ENCODE data around the gene STYK1.

STYK1 gene, protein sequence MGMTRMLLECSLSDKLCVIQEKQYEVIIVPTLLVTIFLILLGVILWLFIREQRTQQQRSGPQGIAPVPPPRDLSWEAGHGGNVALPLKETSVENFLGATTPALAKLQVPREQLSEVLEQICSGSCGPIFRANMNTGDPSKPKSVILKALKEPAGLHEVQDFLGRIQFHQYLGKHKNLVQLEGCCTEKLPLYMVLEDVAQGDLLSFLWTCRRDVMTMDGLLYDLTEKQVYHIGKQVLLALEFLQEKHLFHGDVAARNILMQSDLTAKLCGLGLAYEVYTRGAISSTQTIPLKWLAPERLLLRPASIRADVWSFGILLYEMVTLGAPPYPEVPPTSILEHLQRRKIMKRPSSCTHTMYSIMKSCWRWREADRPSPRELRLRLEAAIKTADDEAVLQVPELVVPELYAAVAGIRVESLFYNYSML

DNA sequence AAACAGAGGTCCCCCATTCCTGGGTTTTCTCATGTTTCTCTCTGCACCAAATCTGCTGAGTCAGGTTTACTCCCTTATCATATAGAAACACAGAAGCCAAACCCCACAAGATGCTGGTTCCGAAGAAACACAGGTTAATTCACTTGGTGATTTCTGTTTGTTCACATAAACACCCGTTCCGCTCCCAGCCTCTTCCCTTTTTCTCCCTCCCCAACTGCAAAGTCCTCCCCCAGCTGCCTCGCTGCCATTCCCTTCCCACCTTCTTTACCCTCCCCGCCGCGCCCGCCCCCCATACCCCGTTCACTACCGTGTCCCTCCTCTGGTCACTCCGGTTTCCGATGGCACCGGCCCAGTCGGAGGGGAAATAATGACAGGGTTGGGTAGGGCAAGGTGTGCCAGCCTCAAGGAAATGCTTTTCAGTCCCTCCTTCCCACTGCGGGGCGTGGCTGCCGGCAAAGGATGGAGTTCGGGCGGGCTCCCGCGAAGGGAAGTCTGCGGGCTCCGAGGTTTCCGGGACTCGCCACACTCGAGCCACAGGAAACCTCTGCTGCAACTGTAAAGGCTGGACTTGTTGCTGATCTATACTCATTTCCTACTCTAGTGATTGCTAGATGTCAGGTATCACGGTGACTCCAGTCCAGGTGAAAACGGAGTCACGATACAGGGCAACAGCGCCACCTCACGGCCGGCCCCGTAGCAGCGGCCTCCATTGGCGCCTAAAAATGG, at the start of gene STYK1:
Gene STYK1 (minus strand): TSS at position 394 of the 726 bp plus-strand sequence. CDS start 39,434 bp downstream, outside the sequence.
- peak; percentile 15 for DNase-seq

DNA sequence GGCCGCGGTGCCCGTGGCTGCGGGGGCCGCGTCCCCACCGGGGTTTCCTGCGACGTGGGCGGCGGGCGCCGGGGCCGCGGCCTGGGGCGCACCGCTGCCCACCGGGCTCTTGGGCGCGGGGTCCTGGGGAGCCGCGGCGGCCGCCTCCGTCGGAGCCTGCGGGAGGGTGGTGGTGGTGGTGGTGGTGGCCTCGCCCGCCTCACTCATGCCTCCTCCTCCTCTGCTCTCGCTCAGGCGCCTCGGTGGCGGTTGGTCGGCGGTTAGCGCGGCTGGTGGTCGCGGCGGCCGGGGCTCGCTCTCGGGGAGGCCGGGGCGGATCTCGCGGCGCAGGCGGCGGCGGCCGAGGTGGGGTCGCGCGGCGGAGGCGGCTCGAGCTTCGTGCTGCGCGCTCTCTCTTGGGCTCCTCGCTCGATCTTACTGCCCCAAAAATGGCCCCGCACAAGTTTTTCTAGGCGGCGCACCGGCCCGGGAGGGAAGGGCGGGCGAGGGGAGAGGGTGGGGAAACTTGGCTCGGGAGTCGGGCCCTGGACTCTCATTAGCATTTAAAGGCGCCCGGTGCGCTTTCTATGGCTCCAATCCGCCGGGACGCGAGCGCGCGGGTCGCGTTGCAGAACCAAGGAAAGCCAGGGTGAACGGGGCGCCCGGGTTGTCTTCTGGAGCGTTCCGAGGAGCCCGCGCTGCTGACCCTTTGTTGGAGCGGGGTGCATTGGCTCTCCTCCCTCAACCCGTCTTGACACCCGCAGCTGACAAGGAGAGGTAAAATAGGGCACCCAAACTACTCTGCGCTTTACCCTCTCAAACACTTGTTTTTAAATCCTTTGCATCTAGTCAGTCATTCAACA, 49.3 kb upstream of the STYK1 start, which contains the start of gene YBX3:
Gene YBX3 (minus strand): TSS at position 419 of the 842 bp plus-strand sequence. CDS start 212 bp downstream, at position 207.
- DNase-seq, result peak; percentile 82

DNA sequence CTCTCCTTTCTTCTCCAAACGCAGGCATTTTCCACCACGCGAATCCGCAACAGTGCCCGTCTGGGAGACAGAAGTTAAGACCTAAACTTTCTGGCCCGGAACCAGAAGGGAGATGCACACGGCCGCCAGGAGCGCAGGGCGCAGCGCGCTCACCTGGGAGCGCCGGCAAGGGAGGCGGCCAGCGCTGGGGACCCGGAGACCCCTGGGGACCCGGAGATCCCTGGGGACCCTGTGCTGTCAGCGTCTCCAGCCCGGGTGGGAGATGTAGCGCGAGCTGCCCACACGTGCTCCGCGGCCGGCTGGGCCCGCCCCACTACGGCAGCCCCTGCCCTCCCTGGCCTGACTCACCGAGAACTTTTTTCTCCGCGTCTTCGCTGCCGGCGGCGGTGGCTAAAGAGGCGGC, 48.7 kb upstream of the STYK1 start:
- DNase-seq, result no peak

DNA sequence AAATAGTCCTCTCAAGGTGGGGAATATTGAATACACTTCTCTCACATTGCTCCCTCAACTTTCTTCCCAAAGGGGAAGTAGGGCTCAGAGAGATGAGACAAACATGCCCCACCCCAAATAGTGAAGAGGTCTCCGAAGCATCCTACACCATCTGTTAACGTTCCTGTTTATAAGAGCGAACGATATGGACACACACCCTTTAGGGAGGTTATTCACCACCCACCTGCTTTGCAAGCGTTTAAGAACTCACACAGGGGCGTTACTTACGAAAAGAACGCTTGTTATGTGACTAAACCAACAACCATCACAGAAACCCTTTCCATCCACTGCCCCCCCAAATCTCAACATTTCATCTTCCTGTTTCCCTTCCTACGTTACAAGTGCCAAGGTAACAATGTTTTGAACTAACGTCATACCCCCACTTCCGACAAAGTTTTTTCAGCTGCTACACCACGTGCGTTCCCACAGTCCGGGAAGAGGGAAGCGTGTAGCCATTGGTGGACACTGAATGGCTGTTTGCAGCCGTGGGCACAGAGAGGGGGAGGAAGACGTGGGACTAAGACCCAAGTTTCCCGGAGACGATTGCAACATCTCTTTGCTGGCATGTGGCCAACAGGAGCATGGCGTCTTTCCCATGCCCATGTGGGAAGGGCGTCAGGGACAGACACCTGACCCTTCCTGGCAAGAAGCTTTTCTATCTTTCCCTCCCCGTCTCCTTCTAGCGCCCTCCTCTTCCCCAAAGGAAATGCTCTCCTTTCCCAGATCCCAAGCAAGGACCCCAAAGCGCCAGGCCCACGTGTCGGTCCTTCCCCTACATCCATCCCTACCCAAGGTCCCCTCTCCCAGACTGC, 48.0 kb upstream of the STYK1 start:
- peak; percentile 53 for DNase-seq

DNA sequence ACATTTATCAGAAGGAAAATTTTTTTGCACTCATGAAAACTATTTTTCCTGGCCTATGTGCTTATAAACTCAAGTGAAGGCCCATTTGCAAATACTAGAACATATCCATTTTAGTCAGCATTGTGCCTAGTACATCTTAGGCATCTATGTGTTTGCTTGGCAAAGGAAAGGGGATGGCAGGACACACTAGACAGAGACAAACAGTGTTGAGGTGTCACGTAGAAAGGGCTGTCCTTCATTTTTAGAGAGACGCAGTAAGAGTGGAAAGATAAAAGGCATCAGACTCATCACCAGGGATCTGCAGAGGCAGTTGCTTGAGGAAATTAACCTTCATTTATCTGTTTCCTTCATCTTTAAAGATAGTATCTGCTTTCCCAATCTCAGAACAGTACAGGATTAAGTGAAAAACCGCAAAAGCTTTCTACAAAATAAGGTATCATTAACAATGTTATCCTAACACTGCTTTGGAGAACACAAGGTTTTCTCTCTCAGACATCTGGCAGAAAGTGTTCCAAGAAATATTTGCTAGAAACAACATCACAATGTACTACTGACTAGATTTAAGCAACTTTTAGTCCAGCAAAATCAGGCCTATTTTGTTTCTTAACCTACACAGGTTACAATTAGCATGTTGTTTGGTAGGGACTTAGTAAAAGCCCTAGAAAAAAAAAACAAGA, 47.3 kb upstream of the STYK1 start:
- DNase-seq, result no peak

DNA sequence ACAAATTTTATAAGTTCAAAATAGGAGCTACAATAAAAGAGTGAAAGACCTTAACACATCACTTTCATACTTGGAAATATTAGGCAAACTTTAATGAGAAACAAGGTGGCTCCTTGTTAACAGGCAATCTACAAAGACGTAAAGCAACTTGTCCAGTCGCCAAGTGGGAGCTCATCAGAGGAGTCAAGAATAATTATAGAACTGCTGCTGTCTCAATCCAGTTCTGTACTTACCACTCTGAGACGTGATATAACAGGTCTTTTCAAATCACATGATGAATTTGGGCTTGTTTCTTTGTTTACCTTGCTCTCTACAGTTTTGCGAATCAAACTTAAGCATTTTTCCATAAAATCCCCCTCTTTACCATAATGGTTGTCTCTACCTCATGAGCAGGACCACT, 45.6 kb upstream of the STYK1 start:
- DNase-seq, result no peak

DNA sequence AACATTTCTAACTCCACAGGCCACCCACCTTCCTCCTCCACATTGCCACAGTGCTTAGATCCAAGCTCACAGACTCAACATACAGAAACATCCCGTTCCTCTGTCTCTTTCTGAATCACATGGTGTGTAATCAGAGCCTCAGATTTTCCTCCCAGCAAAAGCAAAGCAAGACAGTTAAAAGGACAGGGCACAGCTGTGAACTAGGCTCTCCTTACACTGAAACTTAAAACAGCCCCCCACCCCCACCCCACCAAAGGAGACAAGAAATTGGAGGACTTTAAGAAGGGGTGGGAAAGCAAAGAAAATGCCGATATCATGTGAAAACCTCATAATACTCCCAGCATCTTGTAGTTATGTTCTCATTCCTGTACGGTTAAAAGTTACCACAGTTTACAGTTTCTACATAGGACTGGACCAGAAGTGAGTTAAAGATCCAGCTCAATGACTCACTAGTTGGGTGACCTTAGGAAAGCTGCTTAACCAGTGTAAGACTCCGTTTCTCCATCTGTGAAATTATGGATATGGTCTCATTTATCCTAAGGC, 44.5 kb upstream of the STYK1 start:
- no peak for DNase-seq

DNA sequence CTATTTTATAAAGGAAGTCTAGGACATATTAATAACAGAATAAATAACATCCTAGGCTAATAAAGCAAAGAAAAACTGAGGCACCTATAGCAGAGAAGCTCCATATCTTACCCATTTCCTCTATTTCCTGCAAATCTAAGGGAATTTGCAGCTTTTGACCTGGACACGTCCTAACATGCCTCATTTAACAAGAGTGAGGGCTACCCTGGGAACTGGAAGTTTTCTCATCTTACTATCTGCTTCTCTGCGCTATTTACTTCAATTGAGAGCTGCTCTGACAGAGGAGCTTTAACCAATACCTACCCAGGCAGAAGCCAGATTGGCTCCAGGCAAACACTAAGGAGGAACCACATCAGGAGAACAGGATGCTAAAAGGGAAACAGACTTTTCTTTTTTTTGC, 43.6 kb upstream of the STYK1 start:
- no peak for DNase-seq

DNA sequence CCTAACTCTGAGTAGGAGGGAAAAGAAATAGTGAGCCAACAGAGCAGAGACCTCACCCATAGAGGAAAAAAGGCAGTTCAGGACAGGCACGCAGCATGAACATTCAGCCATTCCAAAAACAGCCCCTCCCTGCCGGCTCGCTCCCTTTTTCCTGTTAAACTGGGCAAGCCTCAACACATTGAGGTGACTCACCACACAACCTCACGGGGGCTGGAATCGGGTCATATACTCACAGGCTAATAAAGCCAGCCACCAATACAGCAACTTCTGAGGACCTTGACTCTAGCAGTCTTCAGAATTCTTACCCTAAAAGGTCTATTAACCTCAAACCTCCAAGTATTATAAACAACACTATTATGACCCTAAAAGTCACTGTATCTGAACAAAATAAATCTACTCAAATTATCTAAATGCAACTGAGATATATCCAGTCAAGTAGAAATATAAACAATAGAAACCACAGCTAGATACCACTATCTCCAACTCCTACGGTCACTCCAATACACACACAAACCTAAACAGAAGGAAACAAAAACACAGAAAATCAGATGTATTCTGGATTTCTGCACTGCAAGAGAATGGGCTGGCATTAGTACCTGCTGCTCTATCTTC, 43.0 kb upstream of the STYK1 start:
- no peak for DNase-seq

DNA sequence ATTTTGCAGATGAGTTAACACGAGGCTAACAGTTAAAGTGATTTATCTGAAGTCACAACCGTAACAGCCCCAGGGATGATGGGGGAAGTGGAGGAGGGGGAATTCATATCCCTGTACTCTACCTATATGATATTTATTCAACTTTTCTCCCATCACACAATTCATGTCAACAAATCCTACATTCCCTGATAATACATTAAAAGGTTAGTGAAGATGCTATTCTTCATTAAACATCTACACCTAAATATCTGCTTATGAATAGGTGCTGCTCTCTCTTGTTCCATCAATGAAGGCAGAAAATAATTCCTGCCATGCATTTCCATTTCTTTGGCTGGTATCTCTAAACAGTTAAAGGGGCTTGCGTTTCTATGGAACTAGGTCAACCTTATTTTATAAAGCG, 42.4 kb upstream of the STYK1 start:
- no peak for DNase-seq

DNA sequence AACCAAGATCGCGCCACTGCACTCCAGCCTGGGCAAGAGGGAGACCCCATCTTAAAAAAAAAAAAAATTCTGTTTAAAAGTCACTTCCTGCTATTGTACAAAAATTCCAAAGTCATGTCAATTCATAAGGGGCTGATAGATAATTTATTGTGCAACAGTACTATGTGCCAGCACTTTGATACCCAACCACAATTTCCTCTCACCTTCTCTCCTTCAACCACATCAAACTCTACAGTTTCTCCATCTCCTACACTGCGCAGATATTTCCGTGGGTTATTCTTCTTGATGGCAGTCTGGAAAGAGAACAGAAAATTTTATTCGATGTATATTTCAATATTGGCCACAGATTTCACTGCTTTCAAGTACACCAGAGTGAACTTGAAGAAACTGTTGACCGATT, 41.6 kb upstream of the STYK1 start:
- DNase-seq, result no peak

DNA sequence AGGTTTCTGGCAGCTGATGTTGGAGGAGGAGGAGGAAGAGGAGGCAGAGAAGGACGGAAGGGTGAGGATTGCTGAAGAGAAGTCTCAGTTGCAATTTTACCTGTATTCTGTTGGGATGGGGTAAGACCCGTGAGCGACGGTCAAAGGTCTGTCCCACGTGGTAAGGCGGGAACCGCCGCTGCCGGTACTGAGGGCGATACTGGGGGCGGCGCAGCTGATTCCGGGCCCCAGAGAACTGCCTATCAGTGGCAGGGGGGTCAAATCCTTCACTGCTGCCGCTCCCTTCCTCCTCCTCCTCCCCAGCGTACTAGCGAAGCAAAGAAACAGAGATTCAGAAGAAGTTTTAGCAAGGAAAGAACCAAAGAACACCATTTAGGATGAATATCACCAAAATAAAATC, 36.0 kb upstream of the STYK1 start:
- DNase-seq, result no peak

DNA sequence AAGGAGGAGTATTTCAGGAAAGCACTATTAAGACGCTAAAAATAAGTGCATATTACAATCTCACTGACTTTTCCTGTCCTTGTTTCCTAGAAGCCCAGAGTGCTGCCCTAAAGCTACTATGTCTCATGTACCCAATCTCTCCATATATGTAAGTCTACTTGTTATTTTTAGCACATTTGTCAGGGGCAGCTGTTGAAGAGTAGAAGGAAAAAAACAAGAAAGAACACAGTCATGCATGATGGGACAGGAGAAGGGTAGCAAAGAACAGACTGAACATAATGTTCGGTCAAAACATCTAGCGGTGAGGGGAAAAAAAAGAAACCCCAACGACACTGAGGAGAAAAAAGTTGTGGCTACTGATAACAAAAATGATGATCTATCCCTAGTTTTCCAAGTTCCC, 35.0 kb upstream of the STYK1 start:
- no peak for DNase-seq

DNA sequence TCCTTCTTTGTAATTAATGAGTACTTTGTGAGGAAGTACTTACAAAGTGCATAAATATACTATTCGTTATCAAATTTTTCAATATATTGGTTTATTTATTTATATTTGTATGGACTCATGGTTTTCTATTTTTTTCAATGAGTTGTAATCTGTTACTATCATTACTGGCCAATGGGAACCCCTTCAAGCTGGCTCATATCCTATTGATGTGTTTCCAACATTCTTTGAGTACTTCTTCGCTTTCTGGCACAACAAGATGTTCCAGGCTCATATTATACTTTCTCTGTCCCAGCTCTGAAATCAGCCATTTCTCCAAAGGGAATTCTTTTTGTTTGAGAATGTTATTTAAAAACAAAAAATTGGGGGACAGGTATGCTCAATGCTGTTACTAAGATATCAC, 31.8 kb upstream of the STYK1 start:
- no peak for DNase-seq

DNA sequence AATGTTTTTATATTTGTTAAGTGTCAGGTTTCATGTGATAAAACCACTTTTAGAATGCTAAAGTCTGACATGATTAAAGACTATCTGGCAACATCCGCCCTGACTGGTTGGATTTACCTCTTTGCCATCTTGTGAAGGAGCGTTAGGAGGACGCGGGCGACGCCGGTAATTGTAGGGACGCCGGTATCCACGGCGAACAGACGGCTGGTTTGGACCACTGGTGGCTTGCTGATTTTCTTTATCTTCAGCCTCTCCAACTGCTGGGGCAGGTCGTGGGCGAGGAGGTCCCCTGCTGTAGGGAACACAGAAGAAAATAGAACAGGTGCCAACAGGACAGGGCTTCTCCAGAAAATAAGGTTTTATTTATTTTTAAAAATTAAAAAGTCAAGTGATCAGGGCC, 28.0 kb upstream of the STYK1 start:
- DNase-seq, result no peak

DNA sequence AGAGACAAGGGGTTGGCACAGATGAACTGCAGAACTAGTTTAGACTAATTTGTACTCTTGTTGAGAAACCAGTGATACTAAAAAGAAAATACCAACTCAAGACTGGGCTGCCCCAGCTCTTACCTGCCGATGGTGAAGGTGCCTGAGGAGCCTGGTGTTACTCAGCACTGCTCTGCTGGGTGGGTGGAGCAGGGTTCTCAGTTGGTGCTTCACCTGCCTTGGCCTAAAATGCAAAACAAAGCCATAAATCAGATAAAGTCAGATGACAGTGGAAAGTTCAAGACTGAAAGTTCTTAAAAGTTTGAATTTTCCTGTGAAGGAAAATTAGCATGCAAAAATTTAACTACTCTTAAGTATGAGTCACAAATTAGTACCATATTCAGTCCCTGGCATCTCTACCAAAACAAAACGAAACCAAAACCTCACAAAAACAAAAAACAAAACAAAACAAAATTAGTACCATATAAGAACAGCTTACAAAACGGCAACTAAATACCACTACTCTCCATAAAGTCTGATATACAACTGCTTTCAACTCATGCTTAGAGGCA, 27.4 kb upstream of the STYK1 start:
- DNase-seq, result no peak

DNA sequence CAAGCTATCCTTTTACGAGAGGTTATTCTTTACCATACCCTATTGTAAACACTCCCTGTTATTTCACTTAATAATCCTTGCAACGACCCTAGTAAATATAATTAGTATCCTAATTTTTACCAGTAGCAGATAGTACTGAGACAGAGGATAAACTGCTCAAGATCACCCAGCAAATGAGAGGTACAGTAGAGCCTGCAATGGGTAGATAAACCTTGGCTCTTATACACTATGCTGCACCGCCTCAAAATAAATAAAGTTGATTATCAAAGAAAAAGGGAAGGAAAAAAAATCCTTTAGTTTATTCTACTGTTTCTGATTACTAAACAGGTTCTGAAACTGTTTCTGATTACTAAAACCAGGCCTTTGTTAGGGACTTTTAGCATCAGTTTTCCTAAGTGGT, 26.7 kb upstream of the STYK1 start:
- DNase-seq, result no peak

DNA sequence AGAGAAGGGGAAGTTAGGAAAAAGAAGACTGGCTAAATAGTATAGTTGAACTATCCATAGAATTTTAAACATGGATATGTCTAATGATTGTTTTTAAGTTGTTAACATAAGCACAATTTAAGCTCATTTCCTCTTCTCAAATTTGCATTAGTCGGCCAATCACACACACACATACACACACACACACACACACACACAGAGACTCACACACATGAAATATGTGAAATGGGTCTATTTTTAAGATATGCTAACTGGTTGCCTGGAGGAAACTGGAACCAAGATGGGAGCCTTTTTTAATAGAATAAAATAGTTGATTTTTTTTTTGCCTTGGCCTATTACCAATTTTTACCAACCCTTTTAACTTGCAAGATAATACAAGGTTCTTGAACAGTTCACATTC, 24.0 kb upstream of the STYK1 start:
- DNase-seq, result no peak

DNA sequence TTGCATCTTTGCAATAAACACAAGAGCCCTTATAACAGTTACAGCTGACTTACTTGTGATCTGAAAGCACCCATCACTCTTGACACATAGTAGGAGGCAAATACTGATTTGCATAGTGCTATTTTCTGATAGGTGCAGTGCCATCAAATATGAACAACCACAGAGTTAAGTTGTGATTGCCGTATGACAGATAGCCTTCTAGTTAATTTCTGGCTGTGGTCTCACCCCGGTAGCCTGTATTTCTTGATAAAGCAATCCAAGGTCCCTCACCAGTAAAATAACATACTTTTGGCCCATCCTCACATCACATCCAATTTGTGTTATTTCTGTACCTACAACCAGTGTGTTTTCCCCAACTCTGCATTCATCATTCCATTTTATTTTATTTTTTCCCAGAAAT, 23.3 kb upstream of the STYK1 start:
- no peak for DNase-seq

DNA sequence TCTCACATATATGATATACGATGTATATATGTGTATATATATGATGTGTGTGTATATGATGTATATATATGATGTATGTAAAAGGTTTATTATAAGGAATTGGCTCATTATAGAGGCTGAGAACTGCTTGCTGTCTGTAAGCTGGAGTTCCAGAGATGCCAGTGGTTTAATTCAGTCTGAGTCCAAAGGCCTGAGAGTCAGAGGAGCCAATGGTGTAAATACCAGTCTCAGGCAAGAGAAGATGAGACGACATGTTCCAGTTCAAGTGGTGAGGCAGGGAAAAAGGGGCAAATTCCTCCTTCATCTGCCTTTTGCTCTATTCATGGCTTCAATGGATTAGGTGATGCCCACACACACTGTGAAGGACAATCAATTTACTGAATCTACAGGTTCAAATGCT, 17.1 kb upstream of the STYK1 start:
- DNase-seq, result no peak

DNA sequence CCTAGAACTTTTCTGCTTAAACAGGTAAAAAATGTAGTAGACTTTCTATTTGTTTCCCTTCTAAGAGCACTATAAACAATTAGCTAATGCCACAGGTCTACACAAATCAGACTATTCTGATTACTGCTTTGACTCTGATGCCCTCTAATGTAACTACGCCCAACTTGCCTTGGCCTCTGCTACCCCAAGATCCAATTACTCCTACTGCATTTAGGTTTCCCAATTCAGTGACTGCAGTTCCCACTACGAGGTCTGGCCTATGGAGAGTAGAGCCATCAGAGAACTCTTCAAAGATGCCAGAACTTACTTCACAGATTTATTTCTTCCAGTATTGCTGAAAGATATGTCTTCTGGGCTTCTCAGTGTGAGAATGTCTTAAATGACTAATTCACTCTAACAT, 15.3 kb upstream of the STYK1 start:
- no peak for DNase-seq
